RWPE1 (cell line): ENCODE results near the gene RBBP5.
A peak's percentile ranks its signal among the peaks of the same experiment; 100 is the strongest.

ENCODE experiments used
- CTCF ChIA-PET: fragments of 350-600 bp; sonication (Branson Sonifier 250); formaldehyde crosslinking; extraction: SDS; loops from one replicate; lab custom pipeline; 2021; lab: Yijun Ruan, JAX
- POLR2A ChIA-PET: fragments of 400-600 bp; formaldehyde crosslinking; extraction: SDS; loops from one replicate; lab custom pipeline; 2020; ENCODE audit warnings: antibody characterized with exemption; ENCODE audit not compliant: low non-redundant PET; lab: Yijun Ruan, JAX
- DNase-seq: peaks from one replicate; pipeline ENCODE4 v3.0.0; 2012; ENCODE audit warnings: low spot score
- H3K27ac ChIP-seq: fragments of 450-650 bp; 2 replicates; pipeline ENCODE4 v1.5.1; 2017
- TF ChIP-seq, protein P1 (sequence below): fragments of 450-650 bp; conservative IDR thresholded peaks from 2 replicates; pipeline ENCODE4 v1.5.1; 2017; ENCODE audit warnings: low read depth, mild to moderate bottlenecking

Gene RBBP5

DNA sequence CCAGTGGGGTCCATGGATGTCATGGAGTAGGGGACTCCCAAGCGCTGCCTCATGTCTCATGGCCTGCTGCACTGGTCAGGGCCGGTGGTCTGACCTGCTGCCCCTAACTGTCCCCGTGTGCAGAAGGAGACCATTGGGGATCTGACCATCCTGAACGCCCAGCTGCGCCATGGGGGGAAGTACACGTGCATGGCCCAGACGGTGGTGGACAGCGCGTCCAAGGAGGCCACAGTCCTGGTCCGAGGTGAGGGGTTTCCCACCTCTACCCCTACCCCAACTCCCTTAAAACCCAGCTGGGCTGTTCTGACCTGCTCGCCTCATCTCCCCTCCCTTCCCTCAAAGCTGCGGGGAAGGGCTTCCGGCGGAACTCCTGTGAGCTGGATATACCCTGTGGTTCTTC is 56.1 kb downstream of the RBBP5 start:
- CTCF ChIA-PET = interaction anchor here (0.6 to 1.8 kb wide), 7 partner anchors 9 to 210 kb away, joined by 3 to 7 read pairs (median 6); no protein-coding TSS in a partner anchor
- H3K27ac ChIP-seq = no peak overlapping the region
- DNase-seq = no peak
- POLR2A ChIA-PET = interaction anchor here (0.9 kb wide), 1 partner anchor 76 kb away, joined by 3 read pairs; no protein-coding TSS in a partner anchor
- TF ChIP-seq, protein P1, sequence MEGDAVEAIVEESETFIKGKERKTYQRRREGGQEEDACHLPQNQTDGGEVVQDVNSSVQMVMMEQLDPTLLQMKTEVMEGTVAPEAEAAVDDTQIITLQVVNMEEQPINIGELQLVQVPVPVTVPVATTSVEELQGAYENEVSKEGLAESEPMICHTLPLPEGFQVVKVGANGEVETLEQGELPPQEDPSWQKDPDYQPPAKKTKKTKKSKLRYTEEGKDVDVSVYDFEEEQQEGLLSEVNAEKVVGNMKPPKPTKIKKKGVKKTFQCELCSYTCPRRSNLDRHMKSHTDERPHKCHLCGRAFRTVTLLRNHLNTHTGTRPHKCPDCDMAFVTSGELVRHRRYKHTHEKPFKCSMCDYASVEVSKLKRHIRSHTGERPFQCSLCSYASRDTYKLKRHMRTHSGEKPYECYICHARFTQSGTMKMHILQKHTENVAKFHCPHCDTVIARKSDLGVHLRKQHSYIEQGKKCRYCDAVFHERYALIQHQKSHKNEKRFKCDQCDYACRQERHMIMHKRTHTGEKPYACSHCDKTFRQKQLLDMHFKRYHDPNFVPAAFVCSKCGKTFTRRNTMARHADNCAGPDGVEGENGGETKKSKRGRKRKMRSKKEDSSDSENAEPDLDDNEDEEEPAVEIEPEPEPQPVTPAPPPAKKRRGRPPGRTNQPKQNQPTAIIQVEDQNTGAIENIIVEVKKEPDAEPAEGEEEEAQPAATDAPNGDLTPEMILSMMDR = no peak

- no peak for DNase-seq
- H3K27ac ChIP-seq = no peak overlapping the region
- TF ChIP-seq, protein P1 = no peak
- CTCF ChIA-PET = no interaction called here
- POLR2A ChIA-PET = no interaction called here
Observed at GRCh38 chr1:205064741-205065316, 56.9 kb downstream of the RBBP5 start.

DNA sequence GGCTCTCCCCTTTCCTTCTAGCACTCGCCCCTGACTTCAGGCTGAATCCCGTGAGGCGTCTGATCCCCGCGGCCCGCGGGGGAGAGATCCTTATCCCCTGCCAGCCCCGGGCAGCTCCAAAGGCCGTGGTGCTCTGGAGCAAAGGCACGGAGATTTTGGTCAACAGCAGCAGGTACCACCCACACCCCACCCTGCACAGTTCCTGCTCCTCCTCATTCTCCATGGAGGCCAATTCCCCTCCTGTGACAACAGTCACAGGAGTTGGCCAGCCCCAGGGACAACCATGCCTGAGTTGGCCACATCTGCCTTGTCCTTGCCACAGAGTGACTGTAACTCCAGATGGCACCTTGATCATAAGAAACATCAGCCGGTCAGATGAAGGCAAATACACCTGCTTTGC is 57.5 kb downstream of the RBBP5 start:
- POLR2A ChIA-PET = no interaction called here
- TF ChIP-seq, protein P1 = no peak
- no peak for DNase-seq
- CTCF ChIA-PET = interaction anchor here (2.0 to 4.3 kb wide), 5 partner anchors 10 to 257 kb away, joined by 15 to 162 read pairs (median 58); no protein-coding TSS in a partner anchor
- no peak overlapping the region for H3K27ac ChIP-seq

DNA sequence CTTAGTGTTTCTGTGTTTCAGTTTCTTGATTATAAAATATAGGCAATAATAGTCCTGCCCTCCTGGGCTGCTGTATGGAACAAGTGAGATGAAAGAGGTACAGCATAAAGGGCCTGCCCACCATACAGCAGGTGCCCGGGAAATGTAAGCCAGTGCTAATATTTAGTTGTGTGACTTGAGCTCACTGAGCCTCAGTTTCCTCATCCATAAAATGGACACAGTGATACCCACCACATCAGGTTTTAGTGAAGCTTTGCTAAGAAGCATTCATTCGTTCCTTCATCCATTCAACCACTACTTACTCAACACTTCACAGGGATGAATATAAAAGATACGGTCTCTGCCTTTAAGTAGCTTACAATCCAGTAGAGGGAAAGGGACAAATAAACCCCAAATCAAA is 58.9 kb downstream of the RBBP5 start:
- H3K27ac ChIP-seq = no peak overlapping the region
- ChIA-PET CTCF (interaction anchor here (0.6 to 4.3 kb wide), 10 partner anchors 11 to 277 kb away, joined by 3 to 162 read pairs (median 17); no protein-coding TSS in a partner anchor), POLR2A (interaction anchor here (0.6 kb wide), 1 partner anchor 1455 kb away, joined by 3 read pairs; no protein-coding TSS in a partner anchor)
- no peak for DNase-seq
- TF ChIP-seq, protein P1 = no peak

DNA sequence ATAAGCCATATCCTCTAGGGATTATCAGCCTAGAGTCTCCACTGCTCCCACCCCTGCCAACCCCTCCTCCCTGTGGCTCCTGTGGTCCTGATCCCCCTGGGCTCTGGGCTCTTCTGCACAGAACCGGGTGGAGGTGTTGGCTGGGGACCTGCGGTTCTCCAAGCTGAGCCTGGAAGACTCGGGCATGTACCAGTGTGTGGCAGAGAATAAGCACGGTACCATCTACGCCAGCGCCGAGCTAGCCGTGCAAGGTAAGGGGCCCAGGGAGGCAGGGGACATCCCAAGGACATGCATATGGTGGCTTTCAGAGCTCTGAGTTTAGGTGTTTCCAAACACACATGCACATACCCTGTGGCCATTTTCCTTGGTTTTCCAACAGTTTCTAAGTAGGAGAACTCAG is 59.5 kb downstream of the RBBP5 start:
- POLR2A ChIA-PET = no interaction called here
- CTCF ChIA-PET = interaction anchor here (0.6 to 4.3 kb wide), 19 partner anchors 10 to 868 kb away, joined by 3 to 162 read pairs (median 11); partner anchors contain the start of gene CNTN2
- no peak overlapping the region for H3K27ac ChIP-seq
- TF ChIP-seq, protein P1 = no peak
- DNase-seq = no peak

GRCh38 chr1:205061665-205062069 is 60.1 kb downstream of the RBBP5 start:
- ChIA-PET POLR2A (no interaction called here), CTCF (interaction anchor here (0.5 to 4.3 kb wide), 54 partner anchors 8 to 1287 kb away, joined by 3 to 162 read pairs (median 4); partner anchors contain the start of genes CNTN2, RBBP5 and TMEM81)
- TF ChIP-seq, protein P1 = peak; percentile 89
- DNase-seq = peak; percentile 81
- no peak overlapping the region for H3K27ac ChIP-seq
